Subcutaneous abdominal adipose tissue (tissue), 5 donors: ENCODE results near the gene PARD3.
"Not testable (repeated sequence)": the region's sequence is repeated elsewhere in the genome, so short reads cannot be mapped to it uniquely, and the experiment has no call there.

Experiments
- H3K27ac ChIP-seq: one replicate; pipeline ENCODE4 v1.7.0; 2013; ENCODE audit warnings: low read depth, mild to moderate bottlenecking, inconsistent platforms, low read length, moderate library complexity
- H3K27me3 ChIP-seq, 5 donors: one replicate each; pipeline ENCODE4 v1.7.0; 2013; ENCODE audit warnings: low read length in 5 of 5, inconsistent platforms in 1 of 5; ENCODE audit not compliant: control insufficient read depth in 5 of 5, insufficient read depth in 4 of 5
- H3K36me3 ChIP-seq, 5 donors: one replicate each; pipeline ENCODE4 v1.7.0; 2013; ENCODE audit warnings: low read length in 5 of 5; ENCODE audit not compliant: control insufficient read depth in 5 of 5, insufficient read depth in 5 of 5
- H3K4me1 ChIP-seq, 5 donors: one replicate each; pipeline ENCODE4 v1.7.0; 2013; ENCODE audit warnings: low read length in 5 of 5, mild to moderate bottlenecking in 3 of 5, moderate library complexity in 1 of 5; ENCODE audit not compliant: control insufficient read depth in 5 of 5, insufficient read depth in 5 of 5
- H3K4me3 ChIP-seq, 5 donors: one replicate each; pipeline ENCODE4 v1.7.0; 2013; ENCODE audit warnings: low read length in 5 of 5, low read depth in 1 of 5
- H3K9ac ChIP-seq, 5 donors: one replicate each; pipeline ENCODE4 v1.7.0; 2013; ENCODE audit warnings: low read length in 5 of 5, mild to moderate bottlenecking in 4 of 5, moderate library complexity in 3 of 5
- H3K9me3 ChIP-seq, 5 donors: one replicate each; pipeline ENCODE4 v1.7.0; 2013; ENCODE audit warnings: low read length in 5 of 5; ENCODE audit not compliant: control insufficient read depth in 5 of 5
- donor health status: healthy.
- donor health status: healthy.
- donor health status: healthy.
- donor health status: healthy.
- donor health status: healthy.

Gene PARD3

DNA sequence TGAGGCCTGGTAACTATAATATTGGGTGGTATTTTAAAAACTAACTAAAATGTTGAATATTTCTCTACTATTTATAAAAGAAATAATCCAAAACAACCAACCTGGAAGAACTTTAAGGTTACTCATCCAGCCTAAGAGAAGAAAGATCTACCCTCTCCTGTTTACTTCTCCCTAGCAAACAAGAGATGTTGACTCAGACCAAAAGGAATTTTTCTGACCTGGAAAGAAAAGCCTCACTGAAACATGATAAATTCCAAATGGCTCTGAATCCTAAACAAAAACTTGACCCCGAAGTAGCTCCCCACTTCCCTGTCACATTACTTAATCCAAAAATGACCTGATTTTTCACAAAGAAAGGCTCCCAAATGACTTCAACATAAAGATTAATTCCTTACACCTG is 101.2 kb downstream of the PARD3 start:
- Histone ChIP-seq H3K4me3 (no peak overlapping the region), H3K27ac (no peak overlapping the region), H3K4me1 (peaks cover 0 to 20% (median 11%) of the 10 kb centered on the region in 5 donors), H3K27me3 (no peaks in the 10 kb centered on the region), H3K36me3 (no peaks in the 10 kb centered on the region), H3K9me3 (no peaks in the 10 kb centered on the region), H3K9ac (no peak overlapping the region)

GRCh38 chr10:34711500-34711899 is 103.6 kb downstream of the PARD3 start:
- no peak overlapping the region for H3K4me3 ChIP-seq
- no peaks in the 10 kb centered on the region for H3K36me3 ChIP-seq
- no peak overlapping the region for H3K9ac ChIP-seq
- peaks cover 0 to 27% (median 12%) of the 10 kb centered on the region in 5 donors for H3K4me1 ChIP-seq
- H3K27ac ChIP-seq: no peak overlapping the region
- H3K9me3 ChIP-seq: no peaks in the 10 kb centered on the region
- no peaks in the 10 kb centered on the region for H3K27me3 ChIP-seq

GRCh38 chr10:34710391-34710751 is 104.7 kb downstream of the PARD3 start:
- no peak overlapping the region for H3K4me3 ChIP-seq
- H3K36me3 ChIP-seq: no peaks in the 10 kb centered on the region
- no peaks in the 10 kb centered on the region for H3K9me3 ChIP-seq
- no peak overlapping the region for H3K9ac ChIP-seq
- H3K27ac ChIP-seq: peak overlapping the region; percentile 37
- H3K4me1 ChIP-seq: peaks cover 0 to 36% (median 20%) of the 10 kb centered on the region in 5 donors
- H3K27me3 ChIP-seq: no peaks in the 10 kb centered on the region

DNA sequence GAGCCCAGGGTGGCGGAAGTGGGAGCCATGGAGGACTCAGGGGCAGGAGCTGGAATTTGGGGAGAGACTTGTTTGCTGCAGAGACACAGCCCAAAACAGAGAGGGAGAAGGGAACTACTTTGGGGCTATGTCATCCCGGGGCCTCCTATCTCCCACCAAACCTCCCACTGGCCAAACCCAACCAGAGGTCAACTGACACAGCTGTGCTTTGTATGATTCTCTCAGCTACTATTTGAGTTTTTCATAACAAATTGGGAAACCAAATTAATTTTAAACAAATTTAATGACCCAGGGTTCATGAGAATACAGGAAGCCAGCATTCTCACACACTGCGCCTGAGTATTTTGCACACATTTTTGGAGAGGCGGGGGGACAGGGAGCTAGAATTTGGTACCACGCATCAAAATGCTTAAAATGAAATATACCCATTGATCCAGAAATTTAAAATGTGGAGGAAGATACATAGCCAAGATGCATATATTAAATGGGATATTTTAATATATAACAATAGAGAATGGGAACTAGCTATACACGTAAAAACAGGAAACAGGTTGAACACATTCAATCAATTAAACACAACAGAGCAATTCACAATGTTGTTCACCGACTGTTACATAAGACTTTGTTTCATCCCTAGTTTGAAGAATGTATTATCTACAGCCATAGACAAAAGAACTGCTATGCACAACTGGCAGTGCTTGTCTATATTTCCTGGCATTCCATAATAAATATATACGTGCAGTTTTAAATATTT is 105.3 kb downstream of the PARD3 start:
- Histone ChIP-seq H3K36me3 (no peaks in the 10 kb centered on the region), H3K9ac (no peak overlapping the region), H3K27me3 (no peaks in the 10 kb centered on the region), H3K27ac (peak overlapping the region; percentile 37), H3K4me3 (no peak overlapping the region), H3K9me3 (no peaks in the 10 kb centered on the region), H3K4me1 (peaks cover 0 to 36% (median 20%) of the 10 kb centered on the region in 5 donors)

DNA sequence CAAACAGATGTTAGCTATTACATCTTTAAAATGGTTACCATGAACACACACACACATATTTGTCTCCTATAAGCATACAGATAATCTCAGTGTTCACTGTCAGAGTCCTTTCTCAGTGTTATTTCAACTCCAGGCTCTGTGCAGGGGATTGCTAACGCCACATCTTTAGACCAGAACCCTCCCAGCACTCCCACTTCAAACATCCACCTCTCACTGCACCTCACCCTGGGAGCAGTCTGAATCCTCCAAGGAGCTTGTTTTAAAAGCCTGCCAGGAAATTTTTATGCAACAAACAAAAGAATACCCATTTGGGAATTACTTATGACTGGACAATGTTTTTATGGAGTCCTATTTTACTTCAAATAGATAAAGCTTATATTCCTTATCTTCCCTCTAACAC is 107.4 kb downstream of the PARD3 start:
- Histone ChIP-seq H3K36me3 (no peaks in the 10 kb centered on the region), H3K27me3 (no peaks in the 10 kb centered on the region), H3K4me3 (no peak overlapping the region), H3K4me1 (peaks cover 0 to 36% (median 20%) of the 10 kb centered on the region in 5 donors), H3K9me3 (no peaks in the 10 kb centered on the region), H3K27ac (no peak overlapping the region), H3K9ac (no peak overlapping the region)

DNA sequence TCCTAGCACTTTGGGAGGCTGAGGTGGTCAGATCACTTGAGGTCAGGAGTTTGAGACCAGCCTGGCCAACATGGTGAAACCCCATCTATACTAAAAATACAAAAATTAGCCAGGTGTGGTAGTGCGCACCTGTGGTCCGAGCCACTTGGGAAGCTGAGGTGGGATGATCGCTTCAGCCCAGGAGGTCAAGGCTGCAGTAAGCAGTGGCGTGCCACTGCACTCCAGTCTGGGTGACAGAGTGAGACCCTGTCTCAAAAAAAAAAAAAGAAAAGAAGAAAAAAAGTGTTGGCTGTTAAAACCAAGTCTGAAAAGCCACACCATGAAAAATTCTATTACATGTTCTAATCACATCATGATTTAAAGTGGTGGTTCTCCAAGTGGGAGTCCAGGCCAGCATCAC is 108.1 kb downstream of the PARD3 start:
- H3K36me3 ChIP-seq, H3K4me3 ChIP-seq, H3K9me3 ChIP-seq, H3K27me3 ChIP-seq, H3K9ac ChIP-seq, H3K27ac ChIP-seq: not testable (repeated sequence)
- peaks cover 0 to 32% (median 17%) of the 10 kb centered on the region in 5 donors for H3K4me1 ChIP-seq

DNA sequence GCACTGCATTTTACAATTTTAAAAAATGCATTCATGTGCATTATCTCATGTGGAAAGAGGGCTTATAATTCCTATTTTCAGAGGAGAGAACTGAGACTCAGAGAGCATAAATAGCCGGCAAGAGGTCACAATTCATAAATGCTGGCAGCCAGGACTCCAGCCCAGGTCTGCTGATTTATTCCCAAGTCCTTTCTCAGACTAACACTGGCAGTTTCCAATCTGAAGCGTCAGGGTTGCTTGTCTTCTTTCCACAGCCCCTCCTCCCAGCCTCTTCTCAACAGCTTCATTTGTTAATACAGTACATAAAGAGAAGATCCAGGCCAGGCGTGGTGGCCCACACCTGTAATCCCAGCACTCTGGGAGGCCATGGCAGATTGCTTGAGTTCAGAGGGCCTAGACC is 108.9 kb downstream of the PARD3 start:
- Histone ChIP-seq H3K4me3 (no peak overlapping the region), H3K9me3 (no peaks in the 10 kb centered on the region), H3K27ac (no peak overlapping the region), H3K27me3 (no peaks in the 10 kb centered on the region), H3K4me1 (peaks cover 0 to 24% (median 11%) of the 10 kb centered on the region in 5 donors), H3K9ac (no peak overlapping the region), H3K36me3 (no peaks in the 10 kb centered on the region)

DNA sequence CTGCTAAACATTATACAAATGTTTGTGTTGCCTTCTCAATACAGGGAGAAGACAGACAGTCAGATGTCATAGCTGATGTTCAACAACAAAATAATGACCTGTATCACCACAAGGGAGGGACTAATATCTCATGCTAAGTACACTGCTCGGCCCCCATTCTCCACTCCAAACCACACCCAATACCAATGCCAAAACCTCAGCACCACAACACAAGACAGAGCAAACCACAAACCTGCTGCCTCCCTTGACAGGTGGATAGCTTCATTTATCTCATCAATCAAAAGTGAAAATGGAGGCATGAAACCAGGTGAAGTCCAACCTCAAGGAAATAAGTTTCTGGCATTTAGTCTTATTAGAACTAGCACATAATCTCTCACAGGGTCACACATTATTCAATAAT is 109.5 kb downstream of the PARD3 start:
- Histone ChIP-seq H3K9me3 (no peaks in the 10 kb centered on the region), H3K36me3 (no peaks in the 10 kb centered on the region), H3K27me3 (no peaks in the 10 kb centered on the region), H3K9ac (no peak overlapping the region), H3K4me1 (peaks cover 0 to 20% (median 11%) of the 10 kb centered on the region in 5 donors), H3K27ac (no peak overlapping the region), H3K4me3 (no peak overlapping the region)

DNA sequence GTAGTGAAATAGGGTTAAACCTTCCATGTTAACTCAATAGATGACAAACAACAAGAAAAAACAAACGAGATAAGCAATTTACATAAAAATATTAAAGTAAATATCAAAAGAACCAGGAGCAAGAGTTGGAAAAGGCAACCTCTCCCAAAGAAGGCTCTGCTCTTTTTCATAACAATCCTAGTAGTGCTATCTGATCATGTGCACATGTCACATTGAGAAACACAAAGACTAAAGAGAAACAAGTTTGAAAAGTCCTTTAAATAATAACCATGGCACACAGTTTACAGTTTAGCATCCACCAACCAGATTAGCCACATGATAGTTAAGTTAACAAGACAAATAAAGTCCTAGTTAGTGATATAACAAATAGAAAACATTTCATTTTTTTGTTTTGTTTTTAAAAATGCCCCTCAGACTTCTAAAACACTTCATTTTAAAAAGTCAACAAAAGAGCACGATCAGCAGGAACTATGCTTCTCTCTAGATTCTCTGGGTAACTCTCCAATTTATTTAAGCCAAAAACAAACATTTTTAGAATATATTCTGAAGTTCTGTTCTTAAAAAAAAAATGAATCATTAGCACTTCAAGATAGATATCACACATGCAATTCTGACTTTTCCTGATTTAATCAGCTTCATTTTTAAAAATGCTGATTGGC is 110.4 kb downstream of the PARD3 start:
- peaks cover 0 to 16% (median 11%) of the 10 kb centered on the region in 5 donors for H3K4me1 ChIP-seq
- H3K9ac ChIP-seq: peak overlapping the region in 1 of 5 donors; percentile 26
- H3K36me3 ChIP-seq: no peaks in the 10 kb centered on the region
- no peaks in the 10 kb centered on the region for H3K27me3 ChIP-seq
- no peak overlapping the region for H3K27ac ChIP-seq
- no peak overlapping the region for H3K4me3 ChIP-seq
- no peaks in the 10 kb centered on the region for H3K9me3 ChIP-seq

GRCh38 chr10:34702982-34703381 is 112.1 kb downstream of the PARD3 start:
- Histone ChIP-seq H3K4me3 (no peak overlapping the region), H3K36me3 (no peaks in the 10 kb centered on the region), H3K27me3 (no peaks in the 10 kb centered on the region), H3K9ac (no peak overlapping the region), H3K27ac (no peak overlapping the region), H3K9me3 (no peaks in the 10 kb centered on the region), H3K4me1 (peaks cover 0 to 18% (median 15%) of the 10 kb centered on the region in 5 donors)
